NB4 (cell line): ENCODE results near the gene EWSR1.

ENCODE experiments used
- DNase-seq: peaks from one replicate; pipeline ENCODE4 v3.0.0; 2010; ENCODE audit warnings: low read depth
- H3K4me3 ChIP-seq: one replicate; pipeline ENCODE4 v1.5.1; 2011; ENCODE audit warnings: mild to moderate bottlenecking, low read depth, low read length, moderate library complexity
- MYC ChIP-seq: IDR thresholded peaks from 2 replicates; pipeline ENCODE4 v1.6.1; 2011; ENCODE audit warnings: low read depth, low read length
- POLR2A ChIP-seq: IDR thresholded peaks from 2 replicates; pipeline ENCODE4 v1.6.1; 2011; ENCODE audit warnings: mild to moderate bottlenecking; ENCODE audit not compliant: insufficient read length; ENCODE audit errors: extremely low read depth
- TF ChIP-seq, protein P1 (sequence below): IDR thresholded peaks from one replicate; pipeline ENCODE4 v1.5.1; 2012; ENCODE audit warnings: low read depth, low read length
- TF ChIP-seq, protein P2 (sequence below): IDR thresholded peaks from 2 replicates; pipeline ENCODE4 v1.6.1; 2011; ENCODE audit warnings: low read depth, low read length

Gene EWSR1

GRCh38 chr22:29265305-29265704 lies 2.8 kb upstream of the EWSR1 start:
- DNase-seq: no peak
- H3K4me3 ChIP-seq: no peak overlapping the region
- TF ChIP-seq, protein P1, sequence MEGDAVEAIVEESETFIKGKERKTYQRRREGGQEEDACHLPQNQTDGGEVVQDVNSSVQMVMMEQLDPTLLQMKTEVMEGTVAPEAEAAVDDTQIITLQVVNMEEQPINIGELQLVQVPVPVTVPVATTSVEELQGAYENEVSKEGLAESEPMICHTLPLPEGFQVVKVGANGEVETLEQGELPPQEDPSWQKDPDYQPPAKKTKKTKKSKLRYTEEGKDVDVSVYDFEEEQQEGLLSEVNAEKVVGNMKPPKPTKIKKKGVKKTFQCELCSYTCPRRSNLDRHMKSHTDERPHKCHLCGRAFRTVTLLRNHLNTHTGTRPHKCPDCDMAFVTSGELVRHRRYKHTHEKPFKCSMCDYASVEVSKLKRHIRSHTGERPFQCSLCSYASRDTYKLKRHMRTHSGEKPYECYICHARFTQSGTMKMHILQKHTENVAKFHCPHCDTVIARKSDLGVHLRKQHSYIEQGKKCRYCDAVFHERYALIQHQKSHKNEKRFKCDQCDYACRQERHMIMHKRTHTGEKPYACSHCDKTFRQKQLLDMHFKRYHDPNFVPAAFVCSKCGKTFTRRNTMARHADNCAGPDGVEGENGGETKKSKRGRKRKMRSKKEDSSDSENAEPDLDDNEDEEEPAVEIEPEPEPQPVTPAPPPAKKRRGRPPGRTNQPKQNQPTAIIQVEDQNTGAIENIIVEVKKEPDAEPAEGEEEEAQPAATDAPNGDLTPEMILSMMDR: no peak
- TF ChIP-seq, protein P2, sequence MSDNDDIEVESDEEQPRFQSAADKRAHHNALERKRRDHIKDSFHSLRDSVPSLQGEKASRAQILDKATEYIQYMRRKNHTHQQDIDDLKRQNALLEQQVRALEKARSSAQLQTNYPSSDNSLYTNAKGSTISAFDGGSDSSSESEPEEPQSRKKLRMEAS: no peak
- no peak for TF ChIP-seq POLR2A
- no peak for TF ChIP-seq MYC

GRCh38 chr22:29265929-29266328 lies 2.1 kb upstream of the EWSR1 start:
- H3K4me3 ChIP-seq: peak overlapping the region; percentile 93
- DNase-seq: no peak
- TF ChIP-seq, protein P1: no peak
- TF ChIP-seq MYC: no peak
- TF ChIP-seq, protein P2: no peak
- TF ChIP-seq POLR2A: no peak

DNA sequence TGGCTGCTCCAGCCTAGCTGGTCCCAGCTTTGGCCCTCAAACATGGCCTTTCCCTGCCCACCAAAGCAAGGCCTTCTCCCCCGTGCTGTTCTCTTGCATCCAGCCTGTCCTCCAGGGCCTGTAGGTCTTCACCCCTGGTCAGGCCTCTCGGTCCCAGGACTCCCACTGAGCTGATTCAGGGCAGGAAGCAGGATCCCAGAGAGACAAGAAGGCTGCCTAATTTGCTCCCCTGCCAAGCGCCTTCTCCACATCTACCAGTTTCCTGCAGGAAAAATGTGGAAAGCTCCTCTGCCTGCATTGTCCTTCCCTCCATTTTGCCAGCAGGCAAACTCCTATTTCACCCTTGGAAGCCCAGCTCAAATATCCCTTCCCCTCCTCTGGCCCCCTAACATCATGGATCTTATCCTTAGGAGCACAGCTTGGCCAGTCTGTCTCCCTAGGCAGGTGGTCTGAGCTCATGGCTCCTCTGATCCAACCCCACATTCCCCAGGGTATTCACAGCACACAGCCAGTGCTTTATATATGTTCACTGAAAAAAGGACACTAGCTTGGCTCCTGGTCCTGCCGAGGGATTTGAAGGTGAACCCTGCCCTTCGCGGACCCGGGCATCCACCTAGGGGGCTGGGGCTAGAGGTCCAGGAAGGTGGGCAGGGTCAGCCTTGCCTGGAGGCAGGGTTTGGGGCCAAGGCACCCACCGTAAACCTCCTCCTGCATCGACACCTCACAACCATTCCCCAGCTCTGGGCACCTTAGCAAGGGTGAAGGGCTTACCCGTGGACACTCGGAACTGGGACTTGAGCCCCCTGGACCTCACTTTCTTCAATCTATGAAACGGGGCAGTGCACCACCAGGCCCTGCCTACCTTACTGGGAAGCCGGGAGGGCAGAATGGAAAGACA lies 1.3 kb upstream of the EWSR1 start:
- no peak for TF ChIP-seq POLR2A
- TF ChIP-seq, protein P1: no peak
- no peak for TF ChIP-seq MYC
- TF ChIP-seq, protein P2: no peak
- peak overlapping the region; percentile 93 for H3K4me3 ChIP-seq
- peak; percentile 39 for DNase-seq

DNA sequence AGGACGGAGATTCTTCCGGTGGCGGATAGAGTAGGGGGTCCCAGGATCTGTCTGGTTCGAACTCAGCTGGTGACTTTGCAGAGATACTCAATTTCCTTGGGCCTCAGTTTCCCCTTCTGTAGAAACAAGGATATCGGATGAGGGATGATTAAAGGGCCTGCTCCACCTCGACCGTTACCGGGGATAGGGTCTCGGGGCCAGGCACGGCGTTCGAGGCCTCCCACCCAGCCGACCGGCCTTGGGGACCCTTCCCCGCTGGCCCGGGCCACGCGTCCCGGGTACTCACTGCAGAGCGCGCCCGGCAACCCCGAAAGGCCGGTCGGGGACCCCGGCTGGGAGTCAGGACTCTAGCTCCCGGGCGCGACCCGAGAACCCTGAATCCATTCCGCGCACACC lies 608 bp upstream of the EWSR1 start:
- TF ChIP-seq POLR2A: no peak
- TF ChIP-seq, protein P1: no peak
- no peak for TF ChIP-seq MYC
- peak overlapping the region; percentile 93 for H3K4me3 ChIP-seq
- DNase-seq: no peak

- DNase-seq: peak; percentile 69
- TF ChIP-seq POLR2A: no peak
- TF ChIP-seq, protein P2: no peak; the same call in 1 of the 2 replicates
- peak; percentile 37; the same call in 1 of the 2 replicates for TF ChIP-seq MYC
These were observed 602 bp downstream of the EWSR1 start for GRCh38 chr22:29268511-29269229.

DNA sequence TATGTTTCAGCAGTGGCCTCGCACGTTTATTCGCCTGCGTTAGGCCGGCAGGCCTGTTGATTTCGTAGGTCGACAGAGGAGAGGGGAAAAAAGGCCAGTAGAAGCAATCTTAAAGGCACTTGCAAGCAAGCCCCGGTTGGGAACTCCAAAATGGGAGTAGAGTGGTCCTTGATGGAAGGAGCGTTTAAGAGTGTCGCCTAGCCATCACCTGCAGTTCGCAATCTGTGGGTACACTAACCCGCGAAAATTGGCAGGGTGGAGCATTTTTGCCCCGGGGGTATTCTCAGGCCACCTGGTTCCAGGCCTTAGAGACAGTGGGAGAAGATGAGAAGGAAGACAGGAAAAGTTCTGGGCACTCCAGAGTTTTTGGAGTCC lies 1.1 kb downstream of the EWSR1 start:
- TF ChIP-seq, protein P2: no peak
- TF ChIP-seq MYC (no peak), POLR2A (no peak)
- TF ChIP-seq, protein P1: no peak
- peak overlapping the region; percentile 93 for H3K4me3 ChIP-seq
- no peak for DNase-seq

More at GRCh38 chr22:29268511-29269229, 602 bp downstream of the EWSR1 start:
- peak overlapping the region; percentile 93 for H3K4me3 ChIP-seq
